KG1 (cell line): ENCODE results near the gene GAS2L3.
"Not testable (repeated sequence)": the region's sequence is repeated elsewhere in the genome, so short reads cannot be mapped to it uniquely, and the experiment has no call there.

ENCODE experiments used
- DNase-seq: peaks from one replicate; lab custom pipeline; 2025; lab: John Stamatoyannopoulos, UW

GAS2L3 gene

GRCh38 chr12:100574187-100575074, 947 bp downstream of the GAS2L3 start:
- DNase-seq, result no peak

- no peak for DNase-seq
Observed at GRCh38 chr12:100576331-100577036, 3.0 kb downstream of the GAS2L3 start.

GRCh38 chr12:100578923-100579322, 5.4 kb downstream of the GAS2L3 start:
- DNase-seq, result no peak

- no peak for DNase-seq
Observed at GRCh38 chr12:100579844-100580243, 6.4 kb downstream of the GAS2L3 start.

- no peak for DNase-seq
Observed at GRCh38 chr12:100584256-100584655, 10.8 kb downstream of the GAS2L3 start.

GRCh38 chr12:100591979-100592378, 18.5 kb downstream of the GAS2L3 start:
- no peak for DNase-seq

- no peak for DNase-seq
Observed at GRCh38 chr12:100593490-100593889, 20.0 kb downstream of the GAS2L3 start.

- no peak for DNase-seq
Observed at GRCh38 chr12:100601626-100602025, 28.1 kb downstream of the GAS2L3 start.

- not testable (repeated sequence) for DNase-seq
Observed at GRCh38 chr12:100602997-100603396, 29.5 kb downstream of the GAS2L3 start.

- no peak for DNase-seq
Observed at GRCh38 chr12:100608776-100609175, 35.3 kb downstream of the GAS2L3 start.

GRCh38 chr12:100610666-100611430, 37.4 kb downstream of the GAS2L3 start:
- no peak for DNase-seq

GRCh38 chr12:100612606-100613005, 39.1 kb downstream of the GAS2L3 start:
- DNase-seq, result no peak

GRCh38 chr12:100624571-100624970, 51.1 kb downstream of the GAS2L3 start:
- DNase-seq, result peak; percentile 13

- DNase-seq, result no peak
Observed at GRCh38 chr12:100632445-100632892, 59.0 kb downstream of the GAS2L3 start.

GRCh38 chr12:100633082-100633785, 59.8 kb downstream of the GAS2L3 start:
- not testable (repeated sequence) for DNase-seq

- DNase-seq, result no peak
Observed at GRCh38 chr12:100643246-100643645, 69.8 kb downstream of the GAS2L3 start.

GRCh38 chr12:100646896-100647295, 73.4 kb downstream of the GAS2L3 start:
- DNase-seq, result no peak

GRCh38 chr12:100651108-100651507, 77.6 kb downstream of the GAS2L3 start:
- DNase-seq, result no peak

GRCh38 chr12:100651694-100652093, 78.2 kb downstream of the GAS2L3 start:
- no peak for DNase-seq

- no peak for DNase-seq
Observed at GRCh38 chr12:100652488-100652887, 79.0 kb downstream of the GAS2L3 start.

- no peak for DNase-seq
Observed at GRCh38 chr12:100656141-100656540, 82.7 kb downstream of the GAS2L3 start.

- no peak for DNase-seq
Observed at GRCh38 chr12:100656856-100657255, 83.4 kb downstream of the GAS2L3 start.
